Measurements from ENCODE around the gene HTATSF1.

HTATSF1 gene

DNA sequence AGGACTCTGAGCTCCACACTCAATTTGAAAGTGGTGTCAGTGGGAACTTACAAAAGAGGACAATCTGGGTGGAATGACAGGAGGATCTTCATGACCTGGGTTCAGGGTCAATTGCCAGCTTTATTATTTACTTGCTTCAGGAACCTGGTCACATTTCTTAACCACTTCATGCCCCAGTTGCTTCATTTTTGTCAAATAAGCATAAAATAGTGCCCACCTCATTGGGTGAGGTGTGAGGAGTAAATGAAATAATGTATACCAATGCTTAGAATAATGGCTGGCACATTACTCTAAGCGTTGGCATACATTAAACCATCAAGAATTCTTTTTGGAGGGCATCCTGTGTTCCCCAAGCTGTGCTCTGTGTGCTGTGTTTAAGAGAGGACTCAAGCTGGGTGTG, 54.0 kb downstream of the HTATSF1 start:
- Histone ChIP-seq H3K9ac (ENCODE audit: low read length) (no peak overlapping the region), H3K9me3 (ENCODE audit: control insufficient read depth, low read length) (no peaks in the 10 kb centered on the region), H3K4me3 (ENCODE audit: low read length) (no peak overlapping the region), H3K36me3 (ENCODE audit: control insufficient read depth, insufficient read depth, low read length) (no peaks in the 10 kb centered on the region), H3K27me3 (ENCODE audit: control insufficient read depth, insufficient read depth, low read length) (no peaks in the 10 kb centered on the region), H3K4me1 (ENCODE audit: control insufficient read depth, insufficient read depth, low read length) (no peaks in the 10 kb centered on the region)

- H3K27me3 ChIP-seq (ENCODE audit: control insufficient read depth, insufficient read depth, low read length), result no peaks in the 10 kb centered on the region
- H3K9ac ChIP-seq (ENCODE audit: low read length), result no peak overlapping the region
- no peaks in the 10 kb centered on the region for H3K36me3 ChIP-seq (ENCODE audit: control insufficient read depth, insufficient read depth, low read length)
- H3K4me1 ChIP-seq (ENCODE audit: control insufficient read depth, insufficient read depth, low read length), result no peaks in the 10 kb centered on the region
- H3K4me3 ChIP-seq (ENCODE audit: low read length), result no peak overlapping the region
- H3K9me3 ChIP-seq (ENCODE audit: control insufficient read depth, low read length), result no peaks in the 10 kb centered on the region
These were observed 58.3 kb downstream of the HTATSF1 start for GRCh38 chrX:136555694-136556093.
